ENCODE measurements around the gene RIN1.

The RIN1 gene

DNA sequence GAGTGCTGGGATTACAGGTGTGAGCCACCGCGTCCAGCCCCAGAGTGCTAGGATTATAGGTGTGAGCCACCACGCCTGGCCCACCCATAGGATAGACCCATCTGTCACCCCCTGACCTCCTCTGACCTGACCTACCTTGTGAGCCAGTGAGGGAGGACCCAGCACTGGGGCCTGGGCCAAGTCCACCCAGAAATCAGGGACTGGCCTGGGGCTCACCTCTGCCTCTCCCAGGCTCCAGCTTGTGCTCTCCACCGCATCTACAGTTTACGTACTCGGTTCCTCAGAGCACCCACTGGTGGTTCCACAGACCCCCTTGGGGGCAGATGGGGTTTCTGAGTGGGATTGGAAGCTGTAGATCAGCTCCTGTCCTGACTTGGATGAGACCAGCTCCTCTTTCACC is 28.9 kb upstream of the RIN1 start:
- H3K27ac ChIP-seq: no peak overlapping the region
- TF ChIP-seq, protein P1, sequence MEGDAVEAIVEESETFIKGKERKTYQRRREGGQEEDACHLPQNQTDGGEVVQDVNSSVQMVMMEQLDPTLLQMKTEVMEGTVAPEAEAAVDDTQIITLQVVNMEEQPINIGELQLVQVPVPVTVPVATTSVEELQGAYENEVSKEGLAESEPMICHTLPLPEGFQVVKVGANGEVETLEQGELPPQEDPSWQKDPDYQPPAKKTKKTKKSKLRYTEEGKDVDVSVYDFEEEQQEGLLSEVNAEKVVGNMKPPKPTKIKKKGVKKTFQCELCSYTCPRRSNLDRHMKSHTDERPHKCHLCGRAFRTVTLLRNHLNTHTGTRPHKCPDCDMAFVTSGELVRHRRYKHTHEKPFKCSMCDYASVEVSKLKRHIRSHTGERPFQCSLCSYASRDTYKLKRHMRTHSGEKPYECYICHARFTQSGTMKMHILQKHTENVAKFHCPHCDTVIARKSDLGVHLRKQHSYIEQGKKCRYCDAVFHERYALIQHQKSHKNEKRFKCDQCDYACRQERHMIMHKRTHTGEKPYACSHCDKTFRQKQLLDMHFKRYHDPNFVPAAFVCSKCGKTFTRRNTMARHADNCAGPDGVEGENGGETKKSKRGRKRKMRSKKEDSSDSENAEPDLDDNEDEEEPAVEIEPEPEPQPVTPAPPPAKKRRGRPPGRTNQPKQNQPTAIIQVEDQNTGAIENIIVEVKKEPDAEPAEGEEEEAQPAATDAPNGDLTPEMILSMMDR (IDR thresholded peaks at IDR 0.05; ENCODE audit: low read depth, low read length, missing control alignments): no peak
- H3K36me3 ChIP-seq (replicated peaks): no peaks in the 10 kb centered on the region
- no peaks in the 10 kb centered on the region for H3K27me3 ChIP-seq (replicated peaks)
- no peak overlapping the region for H3K4me3 ChIP-seq (ENCODE audit: low read depth, low read length)
- DNase-seq: no peak
- in situ Hi-C loops (cut with HindIII; ENCODE audit: low pct_ligation_motif_present, low sequenced_read_pairs): no loop called here

DNA sequence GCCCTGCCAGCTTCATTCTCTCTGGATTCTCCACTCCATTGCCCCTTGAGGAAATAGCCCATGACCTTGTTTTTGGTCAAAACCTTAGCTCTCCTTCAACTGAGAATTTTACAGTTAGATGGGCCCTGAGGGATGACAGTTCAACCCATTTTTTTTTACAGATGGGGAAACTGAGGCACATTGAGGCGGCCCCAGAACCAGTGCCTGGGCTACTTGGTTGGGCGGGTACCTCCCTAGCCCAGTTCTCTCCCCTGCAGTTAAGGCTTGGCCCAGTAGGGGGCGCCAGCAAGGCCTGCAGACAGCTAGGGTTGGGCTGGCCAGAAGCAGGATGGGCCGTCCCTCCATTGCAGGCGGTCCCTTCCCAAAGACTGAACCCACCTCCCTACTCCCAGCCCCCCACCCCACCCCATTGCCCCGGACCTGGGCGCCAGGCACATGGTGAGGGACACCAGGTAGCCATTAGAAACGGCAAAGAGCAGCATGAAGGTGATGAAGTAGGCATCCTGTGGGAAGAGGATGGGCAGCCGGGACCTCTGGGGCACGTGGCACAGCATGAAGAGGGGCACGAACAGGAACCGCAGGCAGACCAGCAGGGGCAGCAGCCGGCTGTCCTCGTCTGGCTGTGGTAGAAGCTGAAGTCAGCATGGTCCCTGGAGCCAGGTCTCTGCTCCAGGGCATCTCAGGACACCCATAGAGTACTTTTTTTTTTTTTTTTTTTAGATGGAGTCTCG is 27.7 kb upstream of the RIN1 start:
- no peak for DNase-seq
- in situ Hi-C loops (cut with HindIII; ENCODE audit: low pct_ligation_motif_present, low sequenced_read_pairs): no loop called here
- H3K4me3 ChIP-seq (ENCODE audit: low read depth, low read length): no peak overlapping the region
- no peak overlapping the region for H3K27ac ChIP-seq
- H3K27me3 ChIP-seq (replicated peaks): no peaks in the 10 kb centered on the region
- TF ChIP-seq, protein P1 (IDR thresholded peaks at IDR 0.05; ENCODE audit: low read depth, low read length, missing control alignments): peak; percentile 84
- no peaks in the 10 kb centered on the region for H3K36me3 ChIP-seq (replicated peaks)

DNA sequence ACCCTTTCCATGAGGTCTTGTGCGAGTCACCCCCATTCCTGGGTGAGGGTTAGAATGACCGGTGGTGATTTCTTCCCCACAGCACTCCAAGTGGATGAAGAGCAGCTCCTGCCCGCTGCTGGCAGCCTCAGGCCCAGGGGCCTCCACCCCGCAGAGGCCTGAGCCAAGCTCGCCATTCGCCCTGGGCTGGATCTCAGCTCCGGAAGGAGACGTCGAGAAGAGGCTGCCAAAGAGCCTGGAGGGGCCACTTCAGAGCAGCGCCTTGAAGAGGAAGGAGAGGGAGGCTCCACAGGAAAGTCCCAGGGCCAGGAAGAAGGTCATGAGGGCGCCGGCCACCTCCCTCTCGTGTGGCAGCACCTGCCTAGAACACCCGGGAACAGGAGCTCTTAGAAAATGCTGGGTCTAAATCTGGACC is 27.0 kb upstream of the RIN1 start:
- no peak for DNase-seq
- Histone ChIP-seq H3K27me3 (replicated peaks) (no peaks in the 10 kb centered on the region), H3K36me3 (replicated peaks) (no peaks in the 10 kb centered on the region), H3K4me3 (ENCODE audit: low read depth, low read length) (no peak overlapping the region), H3K27ac (no peak overlapping the region)
- TF ChIP-seq, protein P1 (IDR thresholded peaks at IDR 0.05; ENCODE audit: low read depth, low read length, missing control alignments): no peak
- in situ Hi-C loops (cut with HindIII; ENCODE audit: low pct_ligation_motif_present, low sequenced_read_pairs): no loop called here

DNA sequence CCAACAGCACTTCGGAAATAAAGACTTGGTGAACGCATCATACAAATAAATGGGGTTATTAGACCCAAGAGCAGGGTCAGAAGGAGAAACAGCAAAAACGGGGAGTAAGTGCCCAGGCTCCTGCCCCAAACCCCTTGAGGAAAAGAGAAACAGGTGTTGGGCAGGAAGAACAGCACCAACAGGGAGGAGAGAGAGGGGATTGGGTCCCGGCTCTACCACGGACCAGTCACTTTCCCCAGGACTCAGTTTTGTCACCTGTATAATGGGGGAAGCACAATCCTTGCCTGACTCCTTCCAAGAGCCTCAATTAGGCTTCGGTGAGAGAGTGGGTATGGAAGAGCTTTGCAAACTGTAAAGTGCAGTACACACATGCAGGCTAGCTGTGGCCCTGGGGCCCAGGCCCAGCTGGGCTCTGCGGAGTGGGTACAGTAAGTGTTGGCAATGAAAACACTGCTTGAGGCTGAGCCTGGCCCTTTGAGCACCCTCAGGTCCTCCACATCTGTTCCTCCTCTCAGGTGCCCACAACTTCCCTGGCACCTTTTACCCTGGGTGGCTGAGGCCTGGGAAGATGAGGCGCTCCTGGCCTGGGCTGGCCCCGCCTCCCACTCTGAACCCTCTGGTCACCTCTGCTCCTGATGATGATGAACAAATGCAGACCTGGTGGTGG is 26.4 kb upstream of the RIN1 start:
- in situ Hi-C loops (cut with HindIII; ENCODE audit: low pct_ligation_motif_present, low sequenced_read_pairs): no loop called here
- Histone ChIP-seq H3K36me3 (replicated peaks) (no peaks in the 10 kb centered on the region), H3K4me3 (ENCODE audit: low read depth, low read length) (no peak overlapping the region), H3K27ac (no peak overlapping the region), H3K27me3 (replicated peaks) (no peaks in the 10 kb centered on the region)
- TF ChIP-seq, protein P1 (IDR thresholded peaks at IDR 0.05; ENCODE audit: low read depth, low read length, missing control alignments): no peak
- no peak for DNase-seq

GRCh38 chr11:66361502-66361941 is 25.3 kb upstream of the RIN1 start:
- in situ Hi-C loops (cut with HindIII; ENCODE audit: low pct_ligation_motif_present, low sequenced_read_pairs): no loop called here
- TF ChIP-seq, protein P1 (IDR thresholded peaks at IDR 0.05; ENCODE audit: low read depth, low read length, missing control alignments): no peak
- Histone ChIP-seq H3K4me3 (ENCODE audit: low read depth, low read length) (no peak overlapping the region), H3K36me3 (replicated peaks) (no peaks in the 10 kb centered on the region), H3K27ac (no peak overlapping the region), H3K27me3 (replicated peaks) (no peaks in the 10 kb centered on the region)
- no peak for DNase-seq

All from brain microvascular endothelial cell (primary cell).